ENCODE data around the gene BOLA2.
"Not testable (repeated sequence)": the region's sequence is repeated elsewhere in the genome, so short reads cannot be mapped to it uniquely, and the experiment has no call there.

BOLA2 gene

GRCh38 chr16:29453754-29454153, 397 bp downstream of the BOLA2 start:
- H3K9ac ChIP-seq (ENCODE audit: low read depth, low read length); H3K4me1 ChIP-seq (ENCODE audit: insufficient read depth, low read length); H3K27me3 ChIP-seq (ENCODE audit: insufficient read depth, low read length); H3K4me3 ChIP-seq (ENCODE audit: low read length); H3K36me3 ChIP-seq (ENCODE audit: insufficient read depth, low read length); H3K27ac ChIP-seq (ENCODE audit: low read depth, low read length); H3K9me3 ChIP-seq (ENCODE audit: insufficient read depth, low read depth, low read length): not testable (repeated sequence)
- WGBS: no CpG with 5 or more reads among the region's 21 CpGs

DNA sequence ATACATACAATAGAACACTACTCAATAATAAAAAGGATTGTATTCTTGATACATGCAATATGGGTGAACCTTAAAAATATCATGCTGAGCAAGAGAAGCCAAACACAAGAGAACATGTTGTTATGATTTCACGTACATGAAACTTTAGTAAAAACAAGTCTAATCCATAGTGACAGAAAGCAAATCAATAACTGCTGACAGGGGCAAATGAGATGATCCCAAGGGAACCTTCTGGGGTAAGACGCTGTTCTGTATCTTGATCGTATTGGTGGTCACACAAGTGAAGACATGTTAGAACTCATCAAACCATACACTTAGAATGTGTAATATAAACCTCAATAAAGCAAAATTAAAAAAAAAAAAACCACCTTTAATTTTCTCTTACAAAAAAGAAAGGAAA, 28.8 kb downstream of the BOLA2 start:
- H3K27me3 ChIP-seq (ENCODE audit: insufficient read depth, low read length); H3K36me3 ChIP-seq (ENCODE audit: insufficient read depth, low read length); H3K27ac ChIP-seq (ENCODE audit: low read depth, low read length); H3K4me3 ChIP-seq (ENCODE audit: low read length); H3K9ac ChIP-seq (ENCODE audit: low read depth, low read length); H3K9me3 ChIP-seq (ENCODE audit: insufficient read depth, low read depth, low read length); H3K4me1 ChIP-seq (ENCODE audit: insufficient read depth, low read length): not testable (repeated sequence)
- WGBS: 97% methylated on average over 3 of the region's 3 CpGs

DNA sequence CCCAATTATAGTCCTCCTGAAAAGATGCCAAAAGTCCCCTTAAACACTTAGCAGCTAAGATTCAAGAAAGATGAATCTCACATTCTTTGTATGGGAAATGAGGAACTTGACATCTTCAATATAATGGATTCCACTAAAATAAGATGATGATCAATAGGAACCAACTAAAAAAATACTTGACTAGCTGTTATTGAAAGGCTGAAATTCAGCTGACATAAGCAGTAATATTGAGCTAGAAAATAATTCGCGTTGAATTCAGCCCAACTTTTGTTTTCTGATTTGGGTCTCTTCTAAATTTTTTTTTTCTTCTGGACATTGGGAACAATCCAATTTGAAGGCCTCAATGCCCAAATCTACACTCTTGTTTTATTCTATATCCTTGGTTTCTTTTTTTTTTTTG, 30.6 kb downstream of the BOLA2 start:
- H3K9me3 ChIP-seq (ENCODE audit: insufficient read depth, low read depth, low read length); H3K4me1 ChIP-seq (ENCODE audit: insufficient read depth, low read length); H3K4me3 ChIP-seq (ENCODE audit: low read length); H3K36me3 ChIP-seq (ENCODE audit: insufficient read depth, low read length); H3K9ac ChIP-seq (ENCODE audit: low read depth, low read length); H3K27ac ChIP-seq (ENCODE audit: low read depth, low read length); H3K27me3 ChIP-seq (ENCODE audit: insufficient read depth, low read length): not testable (repeated sequence)
- WGBS: 94% methylated on average over 2 of the region's 2 CpGs

DNA sequence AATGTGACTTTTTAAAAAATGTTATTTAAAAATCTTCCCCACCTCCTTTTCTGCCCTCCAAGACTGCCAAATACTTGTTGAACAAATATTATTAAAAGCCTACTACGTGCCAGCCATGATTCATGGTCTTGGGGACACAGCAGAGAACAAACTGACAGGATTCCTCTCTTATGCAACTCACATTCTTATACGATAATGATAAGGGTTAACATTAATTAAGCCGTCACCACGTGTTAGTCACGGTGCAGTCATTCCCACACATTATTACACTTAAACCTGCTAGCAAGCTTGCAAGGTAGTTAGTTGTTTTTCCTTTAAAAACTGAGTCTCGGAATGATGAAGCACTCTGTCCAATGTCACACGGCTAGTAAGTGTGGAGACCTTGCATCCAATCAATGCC, 48.9 kb downstream of the BOLA2 start:
- 91% methylated on average over 6 of the region's 7 CpGs for WGBS

More for the DNA sequence above, 48.9 kb downstream of the BOLA2 start:
- not testable (repeated sequence) for H3K27ac ChIP-seq (ENCODE audit: low read depth, low read length); H3K4me3 ChIP-seq (ENCODE audit: low read length); H3K36me3 ChIP-seq (ENCODE audit: insufficient read depth, low read length); H3K27me3 ChIP-seq (ENCODE audit: insufficient read depth, low read length); H3K4me1 ChIP-seq (ENCODE audit: insufficient read depth, low read length); H3K9ac ChIP-seq (ENCODE audit: low read depth, low read length); H3K9me3 ChIP-seq (ENCODE audit: insufficient read depth, low read depth, low read length)
